ENCODE results near the gene PPP2R2C.

The PPP2R2C gene

GRCh38 chr4:6426571-6427438 is 45.6 kb downstream of the PPP2R2C start:
- DNase-seq (ENCODE audit: low spot score): no peak

DNA sequence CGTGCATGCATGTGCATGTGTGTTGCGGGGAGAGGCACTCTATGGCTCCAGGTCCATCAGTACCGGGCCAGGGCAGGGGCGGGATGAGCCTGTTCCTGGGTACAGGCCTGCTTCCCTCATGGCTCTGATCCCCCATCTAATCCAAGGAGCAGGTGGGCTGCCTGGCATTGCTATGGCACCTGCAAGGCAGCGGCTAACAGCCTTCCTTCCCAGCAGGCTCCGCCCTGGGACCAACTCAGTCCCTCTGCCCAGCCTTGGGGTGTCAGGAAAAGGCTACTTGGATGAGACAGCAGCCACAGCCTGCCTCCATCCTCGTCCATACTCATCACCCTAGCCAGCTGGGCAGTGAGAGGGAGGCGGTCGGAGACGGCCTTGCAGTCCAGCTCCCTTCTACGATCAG is 46.5 kb downstream of the PPP2R2C start:
- no peak for DNase-seq (ENCODE audit: low spot score)

DNA sequence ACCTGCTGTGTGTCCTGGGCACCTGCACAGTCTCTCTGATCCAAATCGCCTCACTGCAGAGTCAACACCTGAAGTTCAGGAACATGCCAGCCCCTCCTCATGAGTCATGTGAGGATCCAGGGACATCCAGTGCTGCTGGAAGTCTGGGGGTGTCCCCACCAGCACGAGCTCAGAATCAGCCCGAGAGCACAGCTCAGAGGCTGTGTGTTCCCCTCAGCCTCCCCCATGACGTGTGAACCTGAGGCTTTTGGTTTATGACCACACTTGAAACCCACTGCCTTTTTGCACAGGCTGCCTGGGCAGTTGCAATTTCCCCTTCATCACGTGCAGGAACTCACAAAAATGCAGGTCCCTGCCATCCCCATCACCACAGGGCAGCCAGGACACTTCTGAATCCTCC is 47.1 kb downstream of the PPP2R2C start:
- DNase-seq (ENCODE audit: low spot score): no peak

DNA sequence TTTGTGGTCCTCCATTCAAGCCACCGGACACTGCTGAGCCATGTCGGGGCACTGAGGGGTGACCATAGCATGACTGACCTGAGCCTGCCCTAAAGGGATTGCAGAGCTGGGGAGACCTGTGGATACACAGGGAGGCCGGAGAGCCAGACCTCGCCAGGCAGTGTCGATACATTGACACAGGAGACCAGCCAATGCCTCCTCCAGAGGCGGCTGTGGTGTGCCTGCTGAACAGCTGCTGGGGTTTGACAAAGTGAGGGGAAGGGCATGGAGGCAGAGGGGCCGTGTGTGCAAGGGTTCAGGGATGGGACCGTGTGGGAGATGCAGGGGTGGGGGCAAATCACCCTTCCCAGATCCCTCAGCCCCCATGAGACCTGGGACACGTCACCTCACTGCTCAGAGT is 48.0 kb downstream of the PPP2R2C start:
- DNase-seq (ENCODE audit: low spot score): no peak

- DNase-seq (ENCODE audit: low spot score): no peak
Measured at GRCh38 chr4:6423575-6423974, 48.8 kb downstream of the PPP2R2C start.

DNA sequence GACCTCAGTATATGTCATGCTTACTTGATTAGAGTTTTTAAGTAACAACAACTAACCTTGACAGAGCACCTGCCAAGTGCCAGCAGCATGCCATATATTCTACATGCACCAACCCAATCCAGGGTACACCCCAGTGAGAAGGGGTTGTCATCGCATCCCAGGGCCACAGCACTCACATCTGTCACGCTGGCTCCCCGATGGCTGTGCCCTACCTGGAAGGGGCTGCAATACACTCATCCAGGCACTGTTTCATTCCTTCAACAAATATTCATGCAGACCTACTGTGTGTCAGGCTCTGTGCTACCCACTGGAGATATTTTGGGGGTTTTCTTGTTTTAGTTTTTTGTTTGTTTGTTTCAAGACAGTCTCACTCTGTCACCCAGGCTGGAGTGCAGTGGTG is 49.5 kb downstream of the PPP2R2C start:
- DNase-seq (ENCODE audit: low spot score): no peak

GRCh38 chr4:6422105-6422504 is 50.3 kb downstream of the PPP2R2C start:
- DNase-seq (ENCODE audit: low spot score): no peak

DNA sequence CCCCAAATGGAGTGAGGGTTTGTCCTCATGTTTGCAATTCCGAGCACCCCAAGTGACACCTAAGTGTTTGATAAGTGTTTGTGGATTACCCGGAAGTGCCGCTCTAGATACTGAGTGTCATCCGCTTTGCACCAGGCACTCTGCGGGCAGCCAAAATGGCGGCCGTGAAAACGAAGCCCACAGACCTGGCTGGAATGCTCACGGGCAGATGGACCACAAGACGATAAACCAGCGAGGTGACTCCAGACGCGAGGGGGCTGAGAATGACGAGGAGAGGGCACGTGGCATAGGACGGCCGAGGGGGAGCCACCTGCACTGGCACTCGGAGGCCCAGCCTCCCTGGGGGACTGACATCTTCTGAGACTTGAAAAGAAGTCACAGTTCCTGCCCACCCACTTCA is 51.0 kb downstream of the PPP2R2C start:
- no peak for DNase-seq (ENCODE audit: low spot score)

DNA sequence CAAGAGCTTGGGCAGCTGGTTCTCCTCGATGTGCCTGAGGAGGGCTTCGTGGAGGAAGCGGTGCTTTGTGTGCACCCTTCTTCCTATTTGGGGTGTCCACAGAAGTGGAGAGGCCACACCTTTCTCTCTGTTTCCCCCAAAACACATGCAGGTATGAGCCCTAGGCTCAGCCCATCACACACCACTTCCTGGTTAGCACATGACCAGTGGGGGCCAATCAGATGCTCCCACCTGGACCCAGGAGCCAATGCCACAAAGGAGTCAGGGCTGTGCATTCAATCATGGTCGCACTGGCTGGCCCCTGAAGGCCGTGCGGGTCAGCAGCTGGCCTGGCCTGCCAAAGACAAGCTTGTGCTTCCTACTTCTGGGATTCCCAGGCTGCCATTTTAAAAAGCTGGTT is 51.4 kb downstream of the PPP2R2C start:
- DNase-seq (ENCODE audit: low spot score): no peak

GRCh38 chr4:6420036-6420435 is 52.4 kb downstream of the PPP2R2C start:
- DNase-seq (ENCODE audit: low spot score): no peak

- no peak for DNase-seq (ENCODE audit: low spot score)
Measured at GRCh38 chr4:6419452-6420028, 52.9 kb downstream of the PPP2R2C start.

DNA sequence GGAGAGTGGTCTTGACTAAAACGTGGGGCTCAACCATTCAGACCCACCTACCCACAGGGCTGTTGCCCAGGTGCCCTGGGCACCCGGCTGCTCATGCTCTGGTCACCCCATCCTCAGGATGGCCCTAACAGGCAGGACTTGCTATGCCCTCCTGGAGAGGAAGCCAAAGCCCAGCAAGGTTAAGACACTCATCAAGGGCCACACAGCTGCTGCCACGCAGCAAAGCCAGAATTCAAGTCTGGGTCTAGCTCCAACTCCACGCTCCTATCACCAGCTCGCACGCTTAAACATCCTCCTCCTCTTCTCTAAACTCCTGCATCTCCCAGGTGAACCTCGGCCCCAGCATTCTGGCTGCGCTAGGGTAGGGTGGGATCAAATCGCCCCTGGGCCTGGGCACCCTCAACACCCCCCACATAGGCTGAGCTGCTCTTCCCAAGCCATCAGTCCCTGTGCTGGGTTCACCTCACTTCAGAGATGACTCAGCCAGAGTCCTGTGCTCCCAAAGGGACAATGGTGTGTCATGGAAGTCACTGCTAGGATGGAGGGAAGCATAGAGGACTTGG is 54.1 kb downstream of the PPP2R2C start:
- no peak for DNase-seq (ENCODE audit: low spot score)

GRCh38 chr4:6417516-6418050 is 54.8 kb downstream of the PPP2R2C start:
- DNase-seq (ENCODE audit: low spot score): no peak

DNA sequence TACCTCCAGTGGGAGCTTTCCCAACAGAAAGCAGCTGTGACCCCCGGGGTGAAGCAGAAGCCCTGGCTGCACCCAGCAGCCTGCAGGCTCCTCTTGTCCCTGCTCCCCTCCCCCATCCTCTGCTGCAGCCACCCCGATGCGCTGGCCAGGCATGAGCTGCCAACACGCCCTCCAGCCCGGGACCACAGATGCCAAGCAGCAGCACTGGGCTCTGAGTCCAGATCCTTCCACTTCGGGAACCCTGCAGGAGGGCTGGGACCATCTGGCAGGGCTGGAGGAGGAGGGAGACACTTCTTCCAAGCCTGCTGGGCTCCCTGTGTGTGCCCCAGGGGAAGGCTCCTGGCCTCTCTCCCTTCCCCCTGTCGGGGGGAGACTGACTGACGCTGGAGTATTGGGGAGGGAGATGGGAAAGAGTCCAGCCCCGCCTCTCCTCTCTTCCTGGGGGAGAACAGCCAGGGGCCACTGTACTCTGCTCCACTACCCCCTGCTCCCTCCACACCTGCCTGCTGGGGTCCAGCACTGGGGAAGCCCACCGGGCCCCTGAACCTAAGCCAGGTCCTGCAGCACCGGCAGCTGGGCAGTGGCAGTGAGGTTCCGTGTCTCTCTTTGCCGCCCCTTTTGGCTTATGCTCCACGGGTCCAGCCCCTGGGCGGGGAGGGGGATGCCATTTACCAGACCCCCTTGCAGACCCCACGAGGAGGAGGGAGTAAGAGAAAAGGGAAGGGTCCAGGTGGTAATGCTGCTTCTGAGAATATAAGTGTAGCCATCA is 55.7 kb downstream of the PPP2R2C start:
- DNase-seq (ENCODE audit: low spot score): no peak

- no peak for DNase-seq (ENCODE audit: low spot score)
Measured at GRCh38 chr4:6415031-6415705, 57.2 kb downstream of the PPP2R2C start.

DNA sequence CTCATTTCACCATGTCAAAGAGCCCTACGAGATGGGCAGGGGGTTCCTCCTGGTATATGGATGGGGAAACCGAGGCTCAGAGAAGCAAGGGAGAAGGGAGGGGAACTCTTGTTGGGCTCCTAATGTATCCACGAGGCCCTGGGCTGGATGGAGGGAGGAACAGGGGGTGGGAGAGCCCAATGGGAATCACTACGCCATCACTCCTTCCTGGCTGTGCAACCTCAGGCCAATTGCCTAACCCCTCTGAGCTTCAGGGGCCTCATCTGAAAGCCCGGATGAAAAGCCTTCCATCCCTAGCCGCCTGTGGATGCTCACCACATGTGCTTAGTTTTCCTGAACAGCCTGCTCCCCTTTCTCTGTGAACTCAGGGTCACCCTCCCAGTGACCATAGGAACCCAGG is 57.8 kb downstream of the PPP2R2C start:
- no peak for DNase-seq (ENCODE audit: low spot score)

- DNase-seq (ENCODE audit: low spot score): no peak
Measured at GRCh38 chr4:6410664-6411063, 61.8 kb downstream of the PPP2R2C start.

DNA sequence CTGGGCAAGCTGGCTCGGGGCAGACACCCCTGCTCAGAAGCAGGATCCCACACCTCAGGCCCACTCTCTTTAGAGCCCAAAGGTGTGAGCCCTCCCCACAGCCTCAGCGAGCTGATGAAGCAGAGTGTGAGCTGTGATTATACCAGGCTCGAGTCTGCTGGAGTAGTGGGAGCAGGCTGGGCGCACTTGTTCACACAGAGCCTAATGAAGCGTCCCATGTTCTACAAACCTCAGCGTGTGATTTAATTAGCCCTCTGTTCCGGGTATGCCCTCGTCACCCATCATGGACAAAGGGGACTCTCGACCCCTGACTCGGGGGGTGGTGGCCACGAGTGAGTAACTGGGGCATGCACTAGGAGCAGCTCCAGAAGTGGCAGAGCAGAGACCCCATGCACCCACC is 62.3 kb downstream of the PPP2R2C start:
- DNase-seq (ENCODE audit: low spot score): no peak

GRCh38 chr4:6409381-6409780 is 63.0 kb downstream of the PPP2R2C start:
- no peak for DNase-seq (ENCODE audit: low spot score)

DNA sequence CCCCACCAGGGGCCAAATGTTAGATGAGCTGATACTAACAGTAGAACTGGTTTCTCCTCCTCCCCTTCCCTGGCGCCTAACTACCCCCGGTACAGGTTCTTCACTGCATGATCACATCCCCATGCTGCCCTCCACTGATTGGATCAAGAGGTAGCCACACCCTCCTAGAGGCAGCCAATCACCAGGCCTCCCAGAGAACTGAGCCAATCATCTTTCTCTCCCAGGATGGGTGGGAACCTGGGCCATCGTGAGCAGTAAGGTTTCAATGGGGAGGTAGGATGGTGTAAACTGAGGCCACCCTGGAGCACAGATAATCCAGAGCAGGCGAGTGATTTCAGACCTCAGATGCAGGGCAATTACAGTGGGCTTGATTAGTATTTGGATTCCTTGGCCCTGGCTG is 64.2 kb downstream of the PPP2R2C start:
- DNase-seq (ENCODE audit: low spot score): no peak

- DNase-seq (ENCODE audit: low spot score): no peak
Measured at GRCh38 chr4:6405397-6405706, 67.1 kb downstream of the PPP2R2C start.

Measured in CD4-positive, alpha-beta T cell treated with Interleukin-15 for 4 hours (primary cell).